K562 (cell line): Measurements from ENCODE around the gene EFEMP2. TPM values are rescaled to one million over a fixed set of nuclear protein-coding genes. Genes with fewer than 3 reads are reported as not detected.

ENCODE experiments used
- BCL6 ChIP-seq: fragments of 250-450 bp; sonication (Bioruptor Pico); IDR thresholded peaks from 2 replicates; pipeline ENCODE4 v1.4.0; 2020
- BRCA1 ChIP-seq, 2 experiments: fragments of 450-650 bp in 1 of 2; sonication (generic) in 1 of 2; formaldehyde crosslinking in 1 of 2; IDR thresholded peaks; 2 replicates each; pipeline versions ENCODE4 v1.5.0 to v1.6.1; 2017 to 2020; ENCODE audit warnings: mild to moderate bottlenecking in 1 of 2, missing genetic modification reagents in 1 of 2
- CCAR2 ChIP-seq: fragments of 200-400 bp; formaldehyde crosslinking; IDR thresholded peaks from 2 replicates; pipeline ENCODE4 v1.6.1; 2017; ENCODE audit warnings: mild to moderate bottlenecking, low read depth, low read length
- HOXB6 ChIP-seq: fragments of 250-450 bp; sonication (Bioruptor Pico); IDR thresholded peaks from 2 replicates; pipeline ENCODE4 v1.5.1; 2022; ENCODE audit warnings: mild to moderate bottlenecking, borderline replicate concordance
- RBFOX2 ChIP-seq: fragments of 200-400 bp; formaldehyde crosslinking; IDR thresholded peaks from 2 replicates; pipeline ENCODE4 v1.6.1; 2017; ENCODE audit warnings: low read depth, mild to moderate bottlenecking, low read length, moderate library complexity
- SNAPC5 ChIP-seq: fragments of 250-450 bp; sonication (Bioruptor Pico); IDR thresholded peaks from 2 replicates; pipeline ENCODE4 v1.8.0; 2021; ENCODE audit warnings: moderate library complexity, mild to moderate bottlenecking, inconsistent platforms
- SREBF2 ChIP-seq: sonication (generic); formaldehyde crosslinking; IDR thresholded peaks from 2 replicates; pipeline ENCODE4 v1.4.0; 2020; ENCODE audit warnings: mild to moderate bottlenecking, missing genetic modification reagents
- TBL1XR1 ChIP-seq, 2 experiments: IDR thresholded peaks; 2 replicates each; pipeline ENCODE4 v1.6.1; 2012; ENCODE audit warnings: improper control_type of control experiment in 2 of 2, low read length in 2 of 2, mild to moderate bottlenecking in 1 of 2
- ZBTB2 ChIP-seq: fragments of 450-650 bp; IDR thresholded peaks from 2 replicates; pipeline ENCODE4 v1.6.1; 2016; ENCODE audit warnings: antibody characterized with exemption
- ZBTB34 ChIP-seq: fragments of 250-450 bp; sonication (Bioruptor Pico); IDR thresholded peaks from 2 replicates; pipeline ENCODE4 v1.8.0; 2021; ENCODE audit warnings: mild to moderate bottlenecking, moderate library complexity
- ZBTB40 ChIP-seq, 2 experiments: fragments of 450-650 bp in 1 of 2; sonication (generic) in 1 of 2; formaldehyde crosslinking in 1 of 2; IDR thresholded peaks; 2 replicates each; pipeline versions ENCODE4 v1.7.1 to v1.9.0; 2016 to 2022; ENCODE audit warnings: inconsistent platforms in 1 of 2, mild to moderate bottlenecking in 1 of 2, missing genetic modification reagents in 1 of 2
- ZFP91 ChIP-seq: sonication (generic); formaldehyde crosslinking; IDR thresholded peaks from 2 replicates; pipeline ENCODE4 v1.8.0; 2022; ENCODE audit warnings: mild to moderate bottlenecking, missing genetic modification reagents
- ZNF3 ChIP-seq: fragments of 250-450 bp; sonication (Bioruptor Pico); IDR thresholded peaks from 2 replicates; pipeline ENCODE4 v1.5.0; 2021; ENCODE audit warnings: mild to moderate bottlenecking, moderate library complexity
- polyA plus RNA-seq, 8 experiments: library from polyadenylated mRNA; depleted of rRNA in 4 of 8; stranded (reverse) in 5 of 8; unstranded in 3 of 8; fragments of >200 nt; fragmentation: Nextera tagmentation in 2 of 8; fragmentation: Illumina TruSeq in 1 of 8; extraction: Ambion mirVana in 2 of 8; extraction: Trizol in 1 of 8; gene quantifications; 2 replicates each; pipeline versions ENCODE4 v1.2.1 to v1.2.3, GENCODE V29; 2011 to 2014; ENCODE audit warnings: inconsistent platforms in 1 of 8, missing spikeins in 1 of 8
- total RNA-seq, 7 experiments: library from RNA; depleted of rRNA in 6 of 7; stranded (reverse); fragments of >200 nt in 6 of 7; fragmentation: Illumina TruSeq in 2 of 7; extraction: Trizol in 2 of 7; gene quantifications; 2 replicates each; pipeline versions ENCODE4 v1.2.1 to v1.2.3, GENCODE V29; 2011 to 2021; ENCODE audit warnings: low replicate concordance in 1 of 7

EFEMP2 gene
- total and polyA plus RNA-seq, 9 of the 15 experiments (the other 6 are each of a cell fraction or from before 2014, with no cell fraction given): 0.07 to 2.9 (median 0.69) TPM; not detected in 1

GRCh38 chr11:65919141-65919572, 46.6 kb upstream of the EFEMP2 start, which contains the start of gene DRAP1 (continued):
- no peak for TF ChIP-seq ZBTB34 (CRISPR knock-in tag)
- TF ChIP-seq ZFP91: no peak
- no peak for TF ChIP-seq ZNF3 (CRISPR knock-in tag)
- TF ChIP-seq CCAR2: no peak
- no peak for TF ChIP-seq HOXB6 (CRISPR knock-in tag)
- no peak for TF ChIP-seq BCL6 (CRISPR knock-in tag)
- no peak for TF ChIP-seq ZBTB40 (IDR thresholded peaks at IDR 0.05)
- no peak for TF ChIP-seq ZBTB40 (CRISPR knock-in tag; IDR thresholded peaks at IDR 0.05)
- no peak for TF ChIP-seq SNAPC5
- peak; percentile 54 to 70; a peak in 2 of 4 replicates for TF ChIP-seq TBL1XR1 (IDR thresholded peaks at IDR 0.05; ENCODE audit: low read length in 2 of 2)
- TF ChIP-seq ZBTB2: no peak
- TF ChIP-seq SREBF2 (CRISPR knock-in tag): no peak
- TF ChIP-seq RBFOX2: peak; percentile 57
- no peak for TF ChIP-seq BRCA1 (IDR thresholded peaks at IDR 0.05)
- TF ChIP-seq BRCA1 (CRISPR knock-in tag; IDR thresholded peaks at IDR 0.05): no peak
